ENCODE data around the gene TMEM53. TPM values are rescaled to one million over a fixed set of nuclear protein-coding genes. Genes with fewer than 3 reads are reported as not detected.

The TMEM53 gene
- total and polyA plus RNA-seq, 2 of the 8 experiments (the other 6 are each of a cell fraction or from before 2014, with no cell fraction given), result 6.7 to 27.9 TPM

DNA sequence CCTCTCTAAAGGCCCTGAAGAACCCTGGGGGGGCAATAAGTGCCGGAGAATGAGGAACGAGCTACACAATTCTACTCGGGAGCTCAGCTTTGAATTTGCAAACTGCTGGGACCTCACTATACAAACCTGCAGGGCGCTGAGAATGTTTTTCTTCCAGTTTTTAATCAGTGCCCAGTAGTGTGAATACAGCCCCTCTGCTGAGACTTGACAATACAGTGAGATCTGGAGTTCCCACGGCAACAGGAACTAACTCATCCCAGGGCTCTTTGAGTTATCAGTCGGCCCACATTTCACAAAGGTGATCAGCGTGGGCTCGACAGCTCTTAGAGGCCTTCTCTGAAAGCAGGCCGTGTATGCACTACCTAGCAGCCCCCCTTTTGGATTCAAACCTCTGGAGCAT, 41.7 kb downstream of the TMEM53 start:
- Histone ChIP-seq H4K5ac (ENCODE audit: insufficient read length, low read depth, low read length) (no peak overlapping the region), H3K9me3 (ENCODE audit: insufficient read depth in 2 of 2, low read depth in 1 of 2, low read length in 1 of 2) (no peaks in the 10 kb centered on the region), H3K23ac (ENCODE audit: insufficient read length) (no peak overlapping the region), H3K4ac (replicated peaks; ENCODE audit: insufficient read length, low read depth, low read length) (no peak overlapping the region), H4K91ac (replicated peaks; ENCODE audit: insufficient read length, low read length) (no peak overlapping the region), H3K4me1 (replicated peaks in 1 of 4; ENCODE audit: control insufficient read depth in 3 of 4, insufficient read depth in 4 of 4, low read length in 3 of 4) (peaks cover 0 to 11% (median 4%) of the 10 kb centered on the region in 4 experiments; a peak in 6 of 7 replicates), H3K4me3 (ENCODE audit: extremely low read depth in 1 of 4, insufficient read depth in 2 of 4, low read depth in 3 of 4, low read length in 4 of 4) (peak overlapping the region; percentile 73 to 81 (median 78)), H3K27ac (ENCODE audit: low read depth, low read length) (peak overlapping the region; percentile 96), H2AFZ (ENCODE audit: low read length) (no peak overlapping the region), H2BK5ac (ENCODE audit: low read depth, low read length) (peak overlapping the region; percentile 42; the same call in 1 of the 2 replicates), H3K79me2 (ENCODE audit: control insufficient read depth in 1 of 2, insufficient read depth in 2 of 2, low read length in 2 of 2) (peaks cover 3 to 26% of the 10 kb centered on the region in 2 experiments; a peak in 3 of 4 replicates), H3K9ac (replicated peaks in 1 of 4; ENCODE audit: extremely low read depth in 1 of 4, low read depth in 3 of 4, low read length in 3 of 4) (peak overlapping the region; percentile 82 to 90 (median 85); a peak in 6 of 7 replicates), H3K36me3 (ENCODE audit: control insufficient read depth in 2 of 4, insufficient read depth in 4 of 4, low read length in 3 of 4) (peaks cover 24 to 45% (median 36%) of the 10 kb centered on the region in 4 experiments; a peak in 7 of 8 replicates), H2BK12ac (ENCODE audit: low read depth, low read length) (no peak overlapping the region), H2BK15ac (ENCODE audit: low read length) (no peak overlapping the region), H3K27me3 (replicated peaks in 1 of 4; ENCODE audit: control insufficient read depth in 3 of 4, extremely low read depth in 1 of 4, insufficient read depth in 3 of 4, low read length in 3 of 4) (no peaks in the 10 kb centered on the region), H3K23me2 (ENCODE audit: low read depth, low read length) (no peaks in the 10 kb centered on the region; the same call in 1 of the 2 replicates), H4K20me1 (replicated peaks in 1 of 2; ENCODE audit: control insufficient read depth in 1 of 2, insufficient read depth in 2 of 2, low read length in 2 of 2) (peaks cover 2 to 10% of the 10 kb centered on the region in 2 experiments), H3K14ac (ENCODE audit: insufficient read length) (no peak overlapping the region), H4K8ac (ENCODE audit: extremely low read depth, insufficient read depth, low read length) (peak overlapping the region; percentile 76; the same call in 1 of the 2 replicates), H2BK120ac (replicated peaks; ENCODE audit: low read depth, low read length) (no peak overlapping the region), H3K4me2 (ENCODE audit: insufficient read depth in 1 of 2, low read depth in 2 of 2, low read length in 2 of 2) (peak overlapping the region; percentile 74 to 93), H3K18ac (ENCODE audit: extremely low read depth, low read length) (peak overlapping the region; percentile 75; the same call in 1 of the 2 replicates), H3K79me1 (ENCODE audit: low read depth, low read length) (peaks cover 15% of the 10 kb centered on the region), H2BK20ac (ENCODE audit: low read length) (no peak overlapping the region), H3K56ac (replicated peaks; ENCODE audit: insufficient read length, low read depth, low read length) (no peak overlapping the region), H2AK5ac (ENCODE audit: low read depth, low read length) (no peak overlapping the region)
- 33% methylated on average over 9 of the region's 9 CpGs; no CpG with 5 or more reads in 1 of the 2 experiments for WGBS, 2 experiments (ENCODE audit: extremely low coverage in 1 of 2, insufficient coverage in 1 of 2, insufficient read length in 1 of 2, insufficient replicate concordance in 2 of 2, low coverage in 1 of 2, low lambda C conversion rate in 2 of 2, missing lambda C conversion rate in 1 of 2)
- CTCF ChIA-PET (ENCODE audit: partially characterized antibody), result interaction anchor here (0.7 to 15.0 kb wide), 11 partner anchors 8 to 698 kb away, joined by 3 to 197 read pairs (median 3); partner anchors contain the start of gene TMEM53
- POLR2A ChIA-PET (ENCODE audit: partially characterized antibody), result interaction anchor here (0.7 to 30.8 kb wide), 38 partner anchors 4 to 602 kb away, joined by 3 to 633 read pairs (median 4); partner anchors contain the start of genes ARMH1, DMAP1, PLK3 and RNF220
- no peak for DNase-seq (ENCODE audit: low read depth in 1 of 2, low spot score in 2 of 2)
- FAIRE-seq, result no peak
- TF ChIP-seq HDAC2 (IDR thresholded peaks at IDR 0.05; ENCODE audit: borderline replicate concordance in 1 of 2, low read depth in 2 of 2, low read length in 2 of 2) (0 out of 4 replicates have a peak, but pooled peaks of 1 of the 2 experiments have one; percentile 36), TAF1 (IDR thresholded peaks at IDR 0.05; ENCODE audit: low read depth, low read length) (no peak)

Data from H1 (cell line).